Hepatocyte (in vitro differentiated cells): ENCODE measurements around the gene TTC39B. TPM values are rescaled to one million over a fixed set of nuclear protein-coding genes. Genes with fewer than 3 reads are reported as not detected.

Experiments
- DNase-seq: peaks from one replicate; pipeline ENCODE4 v3.0.0-alpha.2; 2016; ENCODE audit warnings: low spot score
- H2AFZ ChIP-seq: fragments of 200-600 bp; sonication (generic); 2 replicates; pipeline ENCODE4 v1.6.0; 2016; ENCODE audit warnings: antibody characterized with exemption, mild to moderate bottlenecking
- H3K27ac ChIP-seq: fragments of 200-600 bp; sonication (generic); 2 replicates; pipeline ENCODE4 v1.5.1; 2016; ENCODE audit warnings: mild to moderate bottlenecking
- H3K27me3 ChIP-seq: fragments of 200-600 bp; sonication (generic); 2 replicates; pipeline ENCODE4 v1.6.1; 2016
- H3K36me3 ChIP-seq: fragments of 200-600 bp; sonication (generic); replicated peaks from 2 replicates; pipeline ENCODE4 v1.5.1; 2016; ENCODE audit warnings: low read depth; ENCODE audit not compliant: insufficient read depth
- H3K4me1 ChIP-seq: fragments of 200-600 bp; sonication (generic); 2 replicates; pipeline ENCODE4 v1.5.1; 2016; ENCODE audit warnings: mild to moderate bottlenecking, moderate library complexity; ENCODE audit not compliant: insufficient read depth
- H3K4me2 ChIP-seq: fragments of 200-600 bp; sonication (generic); 2 replicates; pipeline ENCODE4 v1.6.0; 2016
- H3K4me3 ChIP-seq: fragments of 200-600 bp; sonication (generic); 2 replicates; pipeline ENCODE4 v1.5.1; 2016; ENCODE audit warnings: mild to moderate bottlenecking
- H3K79me2 ChIP-seq: fragments of 200-600 bp; sonication (generic); 2 replicates; pipeline ENCODE4 v1.6.0; 2017; ENCODE audit warnings: mild to moderate bottlenecking
- H3K9me2 ChIP-seq: fragments of 200-600 bp; sonication (generic); replicated peaks from 2 replicates; pipeline ENCODE4 v1.6.0; 2017; ENCODE audit warnings: mild to moderate bottlenecking; ENCODE audit not compliant: insufficient read depth
- H3K9me3 ChIP-seq: fragments of 200-600 bp; sonication (generic); 2 replicates; pipeline ENCODE4 v1.5.1; 2016; ENCODE audit warnings: low read depth, mild to moderate bottlenecking
- H4K20me1 ChIP-seq: fragments of 200-600 bp; sonication (generic); 2 replicates; pipeline ENCODE4 v1.6.0; 2016; ENCODE audit warnings: mild to moderate bottlenecking; ENCODE audit not compliant: insufficient read depth, poor library complexity, severe bottlenecking
- EZH2 ChIP-seq: fragments of 200-600 bp; sonication (generic); IDR thresholded peaks from 2 replicates; pipeline ENCODE4 v1.6.1; 2016; ENCODE audit warnings: antibody characterized with exemption, mild to moderate bottlenecking, borderline replicate concordance
- EZH2phosphoT487 ChIP-seq: fragments of 200-600 bp; sonication (generic); IDR thresholded peaks from one replicate; pipeline ENCODE4 v1.6.1; 2018; ENCODE audit warnings: antibody characterized with exemption, mild to moderate bottlenecking, low read depth, moderate library complexity; ENCODE audit not compliant: unreplicated experiment, severe bottlenecking
- WGBS: methylation state at CpG from one replicate; pipeline ENCODE4 v1.1.6; 2016; ENCODE audit warnings: low lambda C conversion rate; ENCODE audit errors: missing lambda C conversion rate; 5-methylcytosine and 5-hydroxymethylcytosine counted together
- polyA plus RNA-seq: library from polyadenylated mRNA; unstranded; fragments of >200 nt; fragmentation: Nextera tagmentation; extraction: Ambion mirVana; gene quantifications from 2 replicates; pipeline ENCODE4 v1.2.1, GENCODE V29; 2016
- total RNA-seq: library from RNA; depleted of rRNA; stranded (reverse); fragments of >200 nt; gene quantifications from 2 replicates; pipeline ENCODE4 v1.2.3, GENCODE V29; 2014
- TF ChIP-seq, protein P1 (sequence below): fragments of 200-600 bp; sonication (generic); IDR thresholded peaks from 2 replicates; pipeline ENCODE4 v1.5.1; 2016; ENCODE audit warnings: antibody characterized with exemption, mild to moderate bottlenecking; ENCODE audit not compliant: poor library complexity

The TTC39B gene
- total and polyA plus RNA-seq, 2 experiments from 2014 or later, result 2.6 to 15.7 TPM

DNA sequence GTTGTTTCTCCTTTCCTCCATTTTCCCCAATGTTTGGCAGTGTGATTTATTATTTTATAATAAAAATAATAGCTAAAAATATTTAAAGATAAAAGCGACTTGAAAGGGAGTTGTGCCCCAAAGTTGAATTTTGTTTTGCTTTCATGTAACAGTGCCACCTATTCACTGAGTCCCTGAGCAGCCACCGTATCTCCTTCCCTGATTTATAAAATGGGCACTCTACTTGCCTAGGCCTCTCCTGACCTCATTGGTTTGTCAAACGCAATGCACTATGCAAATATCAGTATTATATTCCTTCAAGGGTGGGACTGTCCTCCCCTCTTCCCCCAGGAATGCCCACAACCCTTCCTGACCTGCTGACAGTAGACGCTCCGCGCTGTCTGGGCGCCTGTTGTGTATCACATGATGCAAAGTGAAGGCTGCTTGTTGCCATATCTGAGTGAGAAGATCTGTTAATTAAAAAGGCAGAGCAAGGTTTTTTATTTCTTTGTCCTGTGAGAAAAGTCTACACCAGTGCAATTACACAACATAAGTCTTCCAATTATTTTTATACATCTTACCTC is 81.4 kb downstream of the TTC39B start:
- WGBS, result 88% methylated on average over 7 of the region's 7 CpGs
- Histone ChIP-seq H3K9me2 (no peaks in the 10 kb centered on the region), H3K36me3 (no peaks in the 10 kb centered on the region), H3K27me3 (no peaks in the 10 kb centered on the region), H2AFZ (no peak overlapping the region), H3K79me2 (no peaks in the 10 kb centered on the region), H3K4me2 (no peak overlapping the region), H3K4me3 (no peak overlapping the region), H3K9me3 (no peaks in the 10 kb centered on the region), H3K4me1 (no peaks in the 10 kb centered on the region), H4K20me1 (no peaks in the 10 kb centered on the region), H3K27ac (no peak overlapping the region)
- TF ChIP-seq, protein P1, sequence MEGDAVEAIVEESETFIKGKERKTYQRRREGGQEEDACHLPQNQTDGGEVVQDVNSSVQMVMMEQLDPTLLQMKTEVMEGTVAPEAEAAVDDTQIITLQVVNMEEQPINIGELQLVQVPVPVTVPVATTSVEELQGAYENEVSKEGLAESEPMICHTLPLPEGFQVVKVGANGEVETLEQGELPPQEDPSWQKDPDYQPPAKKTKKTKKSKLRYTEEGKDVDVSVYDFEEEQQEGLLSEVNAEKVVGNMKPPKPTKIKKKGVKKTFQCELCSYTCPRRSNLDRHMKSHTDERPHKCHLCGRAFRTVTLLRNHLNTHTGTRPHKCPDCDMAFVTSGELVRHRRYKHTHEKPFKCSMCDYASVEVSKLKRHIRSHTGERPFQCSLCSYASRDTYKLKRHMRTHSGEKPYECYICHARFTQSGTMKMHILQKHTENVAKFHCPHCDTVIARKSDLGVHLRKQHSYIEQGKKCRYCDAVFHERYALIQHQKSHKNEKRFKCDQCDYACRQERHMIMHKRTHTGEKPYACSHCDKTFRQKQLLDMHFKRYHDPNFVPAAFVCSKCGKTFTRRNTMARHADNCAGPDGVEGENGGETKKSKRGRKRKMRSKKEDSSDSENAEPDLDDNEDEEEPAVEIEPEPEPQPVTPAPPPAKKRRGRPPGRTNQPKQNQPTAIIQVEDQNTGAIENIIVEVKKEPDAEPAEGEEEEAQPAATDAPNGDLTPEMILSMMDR, result no peak
- no peak for TF ChIP-seq EZH2phosphoT487
- no peak for TF ChIP-seq EZH2
- DNase-seq, result no peak

DNA sequence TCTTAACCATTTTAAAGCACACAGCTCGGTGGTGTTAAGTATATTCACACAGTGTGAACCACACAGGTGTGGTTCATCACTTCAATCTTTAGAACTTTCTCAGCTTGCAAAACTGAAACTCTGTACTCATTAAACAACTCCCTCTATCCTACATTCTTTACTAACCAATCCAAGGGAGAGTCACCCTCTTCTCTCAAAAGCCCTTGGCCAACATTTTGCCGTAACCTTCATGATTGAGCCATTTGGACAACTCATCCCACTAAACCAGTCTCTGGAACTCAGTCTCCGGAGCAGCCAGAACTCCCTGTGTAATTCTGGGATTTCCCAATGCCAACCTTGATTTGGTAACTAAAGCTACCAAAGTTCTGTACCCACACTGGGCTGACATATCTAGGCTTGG is 84.7 kb downstream of the TTC39B start:
- H3K27ac ChIP-seq, result no peak overlapping the region
- H2AFZ ChIP-seq, result no peak overlapping the region
- no peak for DNase-seq
- no peaks in the 10 kb centered on the region for H4K20me1 ChIP-seq
- H3K27me3 ChIP-seq, result no peaks in the 10 kb centered on the region
- H3K9me3 ChIP-seq, result no peaks in the 10 kb centered on the region
- H3K4me1 ChIP-seq, result peaks cover 5% of the 10 kb centered on the region
- no peak overlapping the region for H3K4me2 ChIP-seq
- H3K4me3 ChIP-seq, result no peak overlapping the region
- WGBS, result 97% methylated on average over 3 of the region's 3 CpGs
- H3K36me3 ChIP-seq, result no peaks in the 10 kb centered on the region
- no peaks in the 10 kb centered on the region for H3K9me2 ChIP-seq
- no peak for TF ChIP-seq EZH2phosphoT487
- H3K79me2 ChIP-seq, result no peaks in the 10 kb centered on the region

DNA sequence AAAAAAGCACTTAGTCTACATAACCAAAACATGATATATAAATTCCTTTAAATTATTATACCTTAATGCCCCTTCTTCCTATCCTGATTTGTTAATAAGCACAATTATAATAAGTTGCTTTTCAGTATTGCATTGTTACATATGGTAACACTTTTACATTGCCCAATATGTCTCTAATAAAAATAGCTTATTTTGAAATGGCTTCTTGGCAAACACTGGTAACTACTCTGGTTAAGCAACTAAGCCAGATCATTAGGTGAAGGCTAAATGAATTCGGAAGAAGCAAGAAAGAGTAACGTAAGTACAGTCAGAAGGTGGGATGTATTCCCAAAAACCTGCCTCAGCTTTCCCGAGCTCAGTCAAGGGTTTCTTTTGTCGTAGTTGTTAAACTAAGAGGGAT is 85.3 kb downstream of the TTC39B start:
- TF ChIP-seq, protein P1, result no peak
- TF ChIP-seq EZH2phosphoT487, result no peak
- TF ChIP-seq EZH2, result no peak
- Histone ChIP-seq H4K20me1 (no peaks in the 10 kb centered on the region), H3K27ac (no peak overlapping the region), H3K9me2 (no peaks in the 10 kb centered on the region), H2AFZ (no peak overlapping the region), H3K4me3 (no peak overlapping the region), H3K36me3 (no peaks in the 10 kb centered on the region), H3K9me3 (no peaks in the 10 kb centered on the region), H3K27me3 (no peaks in the 10 kb centered on the region), H3K4me2 (no peak overlapping the region), H3K4me1 (peaks cover 5% of the 10 kb centered on the region), H3K79me2 (no peaks in the 10 kb centered on the region)
- DNase-seq, result no peak
- 82% methylated on average over 4 of the region's 4 CpGs for WGBS

DNA sequence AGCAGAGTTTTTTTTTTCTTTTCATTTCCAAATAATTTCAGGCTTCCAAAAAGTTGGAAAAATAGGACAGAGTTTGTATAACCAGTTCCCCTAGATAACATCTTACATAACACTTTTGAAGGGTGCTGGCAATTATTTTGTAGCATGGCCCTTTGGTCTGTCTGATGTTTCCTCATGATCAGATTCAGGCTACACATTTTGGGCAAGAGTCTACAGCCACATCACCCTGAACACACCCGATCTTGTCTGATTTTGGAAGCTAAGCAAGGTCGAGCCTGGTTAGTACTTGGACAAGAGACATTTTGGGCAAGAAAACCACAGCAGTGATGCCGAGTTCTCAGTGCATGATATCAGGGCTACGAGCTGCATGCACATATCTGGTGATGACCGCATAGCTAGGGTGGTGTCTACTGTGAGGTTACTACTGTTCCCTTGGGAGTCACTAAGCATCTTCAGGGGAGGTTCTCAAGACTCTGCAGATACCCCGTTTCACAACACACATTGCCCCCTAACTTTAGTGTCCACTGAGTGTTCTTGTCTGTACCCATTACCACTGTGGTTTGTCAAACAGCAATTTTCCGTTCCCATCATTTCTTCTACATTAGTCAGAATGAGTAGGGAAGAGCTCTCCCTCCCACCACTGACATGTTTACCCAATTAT is 86.2 kb downstream of the TTC39B start:
- no peaks in the 10 kb centered on the region for H3K36me3 ChIP-seq
- H3K27ac ChIP-seq, result no peak overlapping the region
- TF ChIP-seq EZH2, result no peak
- TF ChIP-seq, protein P1, result no peak
- no peak for TF ChIP-seq EZH2phosphoT487
- H3K4me3 ChIP-seq, result no peak overlapping the region
- no peaks in the 10 kb centered on the region for H4K20me1 ChIP-seq
- no peaks in the 10 kb centered on the region for H3K79me2 ChIP-seq
- DNase-seq, result no peak
- H3K9me2 ChIP-seq, result no peaks in the 10 kb centered on the region
- H3K4me1 ChIP-seq, result peaks cover 5% of the 10 kb centered on the region
- no peaks in the 10 kb centered on the region for H3K27me3 ChIP-seq
- H3K4me2 ChIP-seq, result no peak overlapping the region
- 96% methylated on average over 7 of the region's 7 CpGs for WGBS
- H3K9me3 ChIP-seq, result no peaks in the 10 kb centered on the region
- no peak overlapping the region for H2AFZ ChIP-seq
